Islet of Langerhans (tissue), 1 donor: ENCODE results near the gene PIK3CD.
"Not testable (repeated sequence)": the region's sequence is repeated elsewhere in the genome, so short reads cannot be mapped to it uniquely, and the experiment has no call there.

Experiments
- FAIRE-seq: peaks from one replicate; lab custom pipeline; 2011; peaks lifted over from hg19 to GRCh38; lab: Jason Lieb, UNC

The PIK3CD gene

DNA sequence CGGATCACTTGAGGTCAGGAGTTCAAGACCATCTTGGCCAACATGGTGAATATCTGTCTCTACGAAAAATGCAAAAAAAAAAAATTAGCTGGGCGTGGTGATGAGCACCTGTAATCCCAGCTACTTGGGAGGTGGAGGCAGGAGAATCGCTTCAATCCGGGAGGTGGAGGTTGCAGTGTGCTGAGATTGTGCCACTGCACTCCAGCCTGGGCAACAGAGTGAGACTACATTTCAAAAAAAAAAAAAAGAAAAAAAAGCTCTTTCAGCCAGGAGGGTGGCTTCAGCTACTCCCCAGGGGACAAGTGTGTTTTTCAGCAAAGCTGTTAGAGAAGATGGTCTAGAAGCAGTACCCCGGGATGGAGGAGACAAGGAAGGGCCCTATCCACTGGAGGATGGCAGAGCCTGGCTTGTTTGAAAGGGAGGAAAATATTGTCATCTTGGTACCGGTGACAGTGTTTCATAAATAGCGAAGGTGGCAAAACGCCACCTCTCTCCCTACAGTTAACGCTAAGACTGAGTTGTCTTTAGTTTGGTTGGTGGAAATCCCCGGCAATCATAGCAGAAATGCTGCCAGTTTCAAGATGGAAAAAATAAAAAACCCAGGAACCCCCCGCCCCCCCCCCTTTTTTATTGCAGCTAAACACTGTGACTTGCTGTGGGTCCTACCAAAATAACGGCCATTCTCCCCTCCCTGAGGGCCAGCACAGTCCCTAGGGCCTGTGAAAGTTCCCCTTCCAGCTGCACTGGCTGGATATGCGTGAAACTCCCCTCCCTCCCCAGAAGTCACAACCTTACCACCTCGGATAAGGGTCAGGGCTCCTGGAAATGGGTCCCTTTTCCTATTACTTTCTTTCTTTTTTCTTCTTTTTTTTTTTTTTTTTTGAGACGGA, 3.5 kb downstream of the PIK3CD start:
- FAIRE-seq = no peak

DNA sequence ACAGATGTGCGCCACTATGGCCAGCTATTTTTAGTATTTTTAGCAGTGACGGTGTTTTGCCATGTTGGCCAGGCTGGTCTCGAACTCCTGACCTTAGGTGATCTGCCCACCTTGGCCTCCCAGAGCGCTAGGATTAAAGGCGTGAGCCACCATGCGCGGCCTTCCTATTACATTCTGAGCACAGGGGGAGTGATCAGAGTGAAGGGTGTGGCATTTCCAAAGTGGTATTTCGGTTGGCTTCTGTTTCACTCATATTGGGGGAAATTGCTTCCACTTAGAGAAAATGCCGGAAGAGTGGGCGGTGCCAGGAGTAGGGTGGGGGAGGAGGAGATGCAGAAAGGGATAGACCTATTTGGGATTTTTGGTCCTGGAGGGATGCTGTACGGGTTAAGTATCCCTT, 4.3 kb downstream of the PIK3CD start:
- FAIRE-seq = no peak

DNA sequence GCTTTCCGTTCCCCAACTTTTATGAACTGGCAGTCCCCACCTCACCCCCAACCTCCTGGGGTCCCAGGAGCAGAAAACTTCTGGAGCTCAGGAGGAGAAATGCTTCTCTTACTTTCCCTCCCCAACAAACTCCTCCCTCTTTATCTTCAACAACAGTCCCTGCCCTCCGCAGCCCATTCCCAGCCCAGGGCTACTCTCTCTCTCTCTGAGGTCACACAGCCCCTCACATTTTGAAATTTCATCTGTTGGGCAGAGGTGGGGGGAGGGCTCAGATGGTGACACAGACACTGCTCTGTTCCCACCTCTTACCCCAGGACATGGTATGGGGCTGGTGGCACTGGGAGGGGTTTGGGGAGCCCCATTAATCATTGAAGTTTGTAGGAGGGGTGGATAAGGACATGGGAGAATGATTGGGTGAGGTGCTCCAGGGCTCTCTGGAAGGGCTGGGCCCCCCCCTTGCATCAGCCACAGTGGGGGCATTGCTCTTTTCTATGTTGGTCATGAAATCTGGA, 6.0 kb downstream of the PIK3CD start:
- no peak for FAIRE-seq

DNA sequence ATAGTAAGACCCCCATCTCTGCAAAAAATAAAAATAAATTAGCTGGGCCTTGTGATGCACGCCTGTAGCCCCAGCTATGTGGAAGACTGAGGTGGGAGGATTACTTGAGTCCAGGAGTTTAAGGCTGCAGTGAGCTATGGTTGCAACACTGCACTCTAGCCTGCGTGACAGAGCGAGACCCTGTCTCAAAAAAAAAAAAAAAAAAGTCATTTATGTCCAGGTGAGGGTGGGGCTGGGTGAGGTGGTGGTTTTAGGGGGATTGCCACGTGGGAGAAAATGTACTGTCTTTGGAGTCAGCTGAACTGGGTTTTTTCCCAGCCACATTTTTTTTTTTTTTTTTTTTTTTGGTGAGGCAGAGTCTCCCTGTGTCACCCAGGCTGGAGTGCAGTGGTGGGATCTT, 6.7 kb downstream of the PIK3CD start:
- FAIRE-seq = no peak

DNA sequence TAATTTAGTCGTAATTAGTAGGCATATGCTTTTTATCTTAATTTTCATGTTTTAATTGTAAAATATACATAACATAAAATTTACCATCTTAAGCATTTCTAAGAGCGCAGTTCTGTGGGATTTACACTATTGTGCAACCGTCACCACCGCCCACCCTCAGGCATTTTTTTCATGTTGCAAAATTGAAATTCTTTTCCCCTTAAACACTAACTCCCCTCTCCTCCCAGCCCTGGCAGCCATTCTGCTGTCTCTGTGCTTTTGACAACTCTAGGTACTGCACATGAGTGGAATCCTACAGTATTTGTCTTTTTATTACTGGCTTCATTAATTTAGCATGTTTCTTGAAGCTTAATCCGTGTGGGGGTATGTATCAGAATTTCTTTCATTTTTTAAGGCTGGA, 7.8 kb downstream of the PIK3CD start:
- FAIRE-seq = no peak

DNA sequence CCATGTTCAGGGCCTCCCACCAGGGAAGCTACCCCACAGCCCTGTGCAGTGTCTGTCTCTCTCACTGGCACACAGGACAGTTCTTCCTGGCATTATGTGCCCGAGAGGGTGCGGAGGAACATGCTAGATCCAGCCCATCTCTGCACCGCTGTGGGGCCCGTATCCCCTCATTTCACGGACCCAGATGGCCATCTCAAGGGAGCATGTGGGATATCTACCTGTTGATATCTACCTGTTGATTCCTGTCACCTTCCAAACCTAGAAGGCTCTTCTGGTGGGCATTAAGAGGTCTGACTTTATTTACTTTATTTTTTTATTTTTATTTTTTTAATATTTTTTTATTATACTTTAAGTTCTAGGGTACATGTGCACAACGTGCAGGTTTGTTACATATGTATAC, 11.7 kb downstream of the PIK3CD start:
- FAIRE-seq = no peak

DNA sequence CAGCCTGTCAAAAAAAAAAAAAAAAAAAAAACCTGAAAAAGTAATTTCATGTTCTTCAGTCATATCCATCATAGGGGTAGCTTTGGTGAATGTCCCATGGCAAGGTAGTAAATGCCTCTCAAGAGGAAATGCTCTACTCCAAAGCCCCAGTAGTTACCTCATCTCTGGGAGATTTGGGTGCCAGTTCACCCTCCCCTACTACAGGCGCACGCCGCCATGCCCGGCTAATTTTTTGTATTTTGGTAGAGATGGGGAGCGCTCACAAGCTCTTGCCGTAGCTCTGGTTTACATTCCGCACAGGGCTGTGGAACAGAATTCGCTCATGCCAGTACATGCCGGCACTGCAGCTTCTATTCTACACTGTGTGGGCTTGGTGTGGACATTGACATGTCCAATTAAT, 13.7 kb downstream of the PIK3CD start:
- FAIRE-seq = no peak

DNA sequence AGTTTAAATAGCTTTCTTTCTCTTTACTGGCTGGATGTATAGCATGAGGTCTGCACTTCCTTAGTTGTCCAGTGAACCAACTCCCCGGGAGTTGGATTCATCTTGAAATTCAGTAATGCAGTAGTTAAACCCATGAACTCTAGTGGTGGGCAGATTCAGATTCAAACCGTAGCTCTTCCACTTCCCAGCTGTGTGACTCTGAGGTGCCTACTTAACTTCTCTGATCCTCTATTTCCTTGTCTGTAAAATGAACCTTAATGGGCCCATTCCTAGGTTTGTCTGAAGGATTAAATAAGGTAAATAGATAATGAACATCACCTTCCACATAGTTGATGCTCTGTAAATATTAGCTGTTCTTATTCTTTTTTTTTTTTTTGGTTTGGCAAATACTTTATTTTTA, 16.5 kb downstream of the PIK3CD start:
- FAIRE-seq = no peak

DNA sequence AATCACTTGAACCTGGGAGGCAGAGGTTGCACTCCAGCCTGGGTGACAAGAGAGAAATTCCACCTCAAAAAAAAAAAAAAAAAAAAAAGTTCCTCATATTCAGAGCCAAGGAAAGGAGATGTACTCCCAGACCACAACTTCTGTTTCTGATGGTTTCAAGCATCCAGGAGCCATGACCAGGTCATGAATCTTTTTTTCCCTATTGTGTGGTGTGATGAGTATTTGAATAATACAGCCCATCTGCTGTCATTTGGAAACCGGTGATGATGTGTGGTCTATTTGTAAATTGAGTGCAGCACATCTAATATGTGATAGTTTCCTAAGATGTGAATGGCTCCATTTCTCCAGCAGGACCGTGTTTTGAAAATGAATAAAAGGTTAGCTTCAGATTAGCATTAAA, 18.6 kb downstream of the PIK3CD start:
- no peak for FAIRE-seq

DNA sequence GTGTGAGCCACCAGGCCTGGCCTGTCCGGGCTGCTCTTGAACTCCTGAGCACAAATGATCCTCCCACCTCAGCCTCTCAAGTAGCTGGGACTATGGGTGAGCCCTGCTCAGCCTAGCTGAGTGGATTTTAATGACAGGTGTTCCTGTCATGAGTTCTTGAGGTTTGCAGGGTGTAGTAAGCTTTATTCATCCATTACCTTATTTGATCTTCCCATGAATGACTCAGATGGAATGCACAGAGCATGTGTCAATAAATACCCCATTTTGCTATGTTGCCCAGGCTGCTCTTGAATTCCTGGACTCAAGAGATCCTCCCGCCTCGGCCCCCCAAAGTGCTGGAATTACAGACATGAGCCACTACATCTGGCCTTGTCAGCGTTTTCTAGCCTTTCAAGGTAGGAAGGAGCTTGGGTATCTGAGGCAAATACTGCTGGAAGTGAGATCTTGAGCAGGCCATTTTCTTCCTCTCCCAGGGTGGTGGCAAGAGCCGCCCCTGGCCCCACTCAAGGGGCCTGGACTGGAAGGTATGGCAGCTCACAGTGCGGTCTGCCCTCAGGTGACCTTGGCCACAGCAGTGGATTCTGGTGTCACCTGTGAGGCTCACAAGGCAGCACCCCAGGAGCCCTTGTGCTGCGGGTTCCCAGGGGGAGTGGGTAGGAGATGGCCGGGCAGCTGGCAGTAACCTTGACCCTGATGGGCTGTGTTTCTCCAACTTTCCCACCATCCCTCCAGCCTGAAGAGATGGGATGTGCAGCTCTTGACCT, 20.0 kb downstream of the PIK3CD start:
- FAIRE-seq = no peak

DNA sequence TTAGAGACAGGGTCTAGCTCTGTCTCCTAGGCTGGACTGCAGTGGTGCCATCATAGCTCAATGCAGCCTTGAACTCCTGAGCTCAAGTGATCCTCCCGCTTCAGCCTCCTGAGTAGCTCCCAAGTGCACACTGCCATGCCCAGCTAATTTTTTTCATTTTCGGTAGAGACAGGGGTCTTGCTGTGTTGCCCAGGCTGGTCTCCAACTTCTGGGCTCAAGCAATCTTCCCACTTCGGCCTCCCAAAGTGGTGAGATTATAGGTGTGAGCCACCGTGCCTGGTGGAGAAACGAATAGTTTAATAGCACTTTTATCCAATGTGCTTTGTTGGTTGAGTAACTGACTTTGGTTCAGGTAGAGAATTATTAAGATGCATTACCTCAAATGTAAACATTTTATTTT, 20.9 kb downstream of the PIK3CD start:
- FAIRE-seq = no peak

DNA sequence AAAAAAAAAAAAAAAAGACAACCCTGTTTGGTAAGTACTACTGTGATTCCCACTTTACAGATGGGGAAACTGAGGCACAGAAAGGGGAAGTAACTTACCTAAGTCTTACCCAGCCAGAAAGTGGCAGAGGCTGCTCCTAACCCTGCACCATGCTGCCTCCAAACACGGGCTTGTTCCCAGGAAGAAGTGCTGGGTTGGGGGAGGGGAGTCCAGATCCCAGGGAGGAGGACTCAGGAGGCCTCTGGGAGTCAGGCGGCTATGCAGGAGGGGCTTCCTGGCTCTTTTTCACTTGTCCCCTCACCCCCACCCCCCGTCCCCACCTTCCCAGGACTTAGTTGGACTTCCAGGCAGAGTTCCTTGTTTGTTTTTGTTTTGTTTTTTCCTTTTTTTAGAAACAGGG, 23.9 kb downstream of the PIK3CD start:
- no peak for FAIRE-seq

DNA sequence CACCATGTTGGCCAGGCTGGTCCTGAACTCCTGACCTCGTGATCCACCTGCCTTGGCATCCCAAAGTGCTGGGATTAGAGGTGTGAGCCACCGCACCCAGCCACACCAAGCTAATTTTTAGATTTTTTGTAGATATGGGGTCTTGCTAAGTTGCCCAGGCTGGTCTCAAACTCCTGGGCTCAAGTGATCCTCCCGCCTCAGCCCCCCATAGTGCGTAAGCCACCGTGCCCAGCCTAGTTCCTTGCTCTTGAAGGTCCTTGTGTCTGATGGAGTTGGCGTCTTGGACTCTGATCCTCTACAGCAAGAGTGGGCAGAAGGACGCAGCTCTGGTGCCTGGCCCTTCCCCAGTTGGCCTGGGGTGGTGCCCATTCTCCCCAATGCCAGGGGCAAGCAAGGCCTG, 24.6 kb downstream of the PIK3CD start:
- not testable (repeated sequence) for FAIRE-seq

DNA sequence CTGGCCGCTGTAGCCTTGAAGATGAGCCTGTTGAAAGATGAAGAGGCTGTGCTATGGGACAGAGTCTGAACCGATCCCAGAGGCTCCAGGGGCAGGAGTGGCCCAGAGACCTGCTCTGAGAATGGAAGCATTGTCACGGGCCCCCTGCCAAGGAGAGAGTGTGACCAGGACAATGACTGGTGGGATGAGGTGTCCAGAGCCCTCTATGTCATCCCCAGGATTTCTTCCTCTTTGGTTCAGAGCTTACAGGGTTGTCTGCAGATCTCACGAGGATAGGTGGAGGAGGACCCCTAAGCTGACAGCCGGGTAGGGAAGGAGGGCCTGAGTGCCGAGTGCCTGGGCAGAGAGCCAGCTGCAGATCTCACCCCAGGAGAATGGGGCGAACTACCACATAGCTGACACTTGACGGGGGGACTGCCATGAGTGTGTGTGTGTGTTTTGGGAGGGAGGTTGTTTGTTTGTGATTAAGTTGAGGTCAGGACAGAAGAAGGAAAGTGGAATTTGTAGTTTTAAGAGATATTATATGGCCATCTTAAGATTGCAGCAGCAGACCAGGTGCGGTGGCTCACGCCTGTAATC, 25.4 kb downstream of the PIK3CD start:
- no peak for FAIRE-seq

DNA sequence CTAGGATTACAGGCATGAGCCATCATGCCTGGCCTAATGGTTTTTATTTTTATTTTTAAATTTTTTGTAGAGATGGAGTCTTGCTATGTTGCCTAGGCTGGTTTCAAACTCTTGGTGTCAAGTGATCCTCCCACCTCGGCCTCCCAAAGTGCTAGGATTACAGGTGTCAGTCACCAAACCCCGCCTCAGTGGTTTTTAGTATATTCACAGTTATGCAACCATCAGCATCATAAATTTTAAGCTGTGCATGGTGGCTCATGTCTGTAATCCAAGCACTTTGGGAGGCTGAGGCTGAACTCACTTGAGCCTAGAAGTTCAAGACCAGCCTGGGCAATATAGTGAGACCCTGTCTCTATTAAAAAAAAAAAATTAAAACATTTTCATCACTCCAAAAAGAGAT, 28.6 kb downstream of the PIK3CD start:
- FAIRE-seq = no peak

DNA sequence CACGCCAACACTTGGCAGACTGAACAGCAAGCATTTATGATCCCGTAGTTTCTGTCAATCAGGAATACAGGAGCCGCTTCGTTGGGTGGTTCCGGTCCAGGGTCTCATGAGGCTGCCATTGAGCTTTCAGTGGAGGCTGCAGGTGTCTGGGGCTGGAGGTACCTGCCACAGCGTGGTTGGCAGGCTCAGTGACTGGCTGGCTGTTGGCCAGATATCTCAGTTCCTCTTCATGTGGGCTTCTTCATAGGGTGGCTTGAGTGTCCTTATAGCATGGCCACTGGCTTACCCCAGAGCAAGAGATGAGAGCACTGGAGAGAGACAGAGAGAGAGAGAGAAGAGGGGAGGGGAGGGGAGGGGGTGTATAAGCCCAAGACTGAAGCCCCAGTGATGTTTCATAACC, 29.3 kb downstream of the PIK3CD start:
- FAIRE-seq = no peak

DNA sequence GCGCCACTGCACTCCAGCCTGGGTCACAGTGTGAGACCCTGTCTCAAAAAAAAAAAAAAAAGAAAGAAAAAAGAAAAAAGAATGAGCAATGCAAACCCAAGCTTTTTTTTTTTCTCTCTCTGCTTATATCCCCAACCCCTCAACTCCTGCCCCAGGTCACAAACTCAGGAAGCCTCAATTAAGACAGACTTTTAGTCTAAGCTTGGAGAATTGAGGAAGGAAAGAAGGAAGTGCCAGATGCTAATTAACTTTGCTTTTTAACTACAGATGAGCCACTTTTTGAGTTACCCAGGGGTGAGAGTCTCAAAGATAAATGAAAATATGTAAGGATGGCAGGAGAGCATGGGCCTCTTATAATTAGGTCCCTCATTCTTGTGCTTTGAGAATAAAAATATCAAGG, 33.3 kb downstream of the PIK3CD start:
- no peak for FAIRE-seq

DNA sequence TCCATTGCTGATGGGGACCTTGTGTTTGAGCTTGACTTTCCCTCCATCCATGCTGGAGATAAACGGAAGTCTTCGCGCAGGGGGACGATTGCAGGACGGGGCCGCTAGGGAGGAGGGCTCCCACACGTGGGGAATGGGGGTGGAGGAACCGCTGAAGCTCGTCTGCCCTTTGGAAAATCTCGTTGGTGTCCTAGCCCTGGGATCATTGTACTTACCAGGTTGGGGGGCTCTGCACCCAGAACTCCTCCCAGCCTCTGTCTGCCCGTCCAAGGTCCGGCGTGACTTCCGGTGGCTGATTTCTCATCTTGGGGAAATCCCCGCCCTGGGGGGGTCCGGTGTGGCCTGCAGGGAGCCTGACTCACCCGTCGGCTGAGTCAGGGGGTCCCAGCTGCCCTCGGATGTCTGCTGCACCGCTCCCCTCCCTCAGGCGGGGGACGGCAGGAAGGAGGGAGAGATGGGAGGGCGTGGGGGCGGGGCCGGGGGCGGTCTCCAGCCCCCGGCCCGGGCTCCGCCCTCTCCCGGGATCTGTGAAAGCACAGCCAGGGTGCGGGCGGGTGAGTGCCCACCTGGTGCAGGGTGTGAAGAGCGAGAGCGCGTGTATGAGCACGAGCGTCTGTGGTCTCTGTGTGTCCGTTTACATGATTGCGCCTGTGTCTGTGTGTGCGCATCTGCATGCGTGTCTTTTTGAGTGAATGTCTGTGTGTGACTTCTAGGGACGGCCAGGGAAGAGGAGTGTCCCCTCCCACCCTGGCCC, 35.8 kb downstream of the PIK3CD start:
- FAIRE-seq = no peak

DNA sequence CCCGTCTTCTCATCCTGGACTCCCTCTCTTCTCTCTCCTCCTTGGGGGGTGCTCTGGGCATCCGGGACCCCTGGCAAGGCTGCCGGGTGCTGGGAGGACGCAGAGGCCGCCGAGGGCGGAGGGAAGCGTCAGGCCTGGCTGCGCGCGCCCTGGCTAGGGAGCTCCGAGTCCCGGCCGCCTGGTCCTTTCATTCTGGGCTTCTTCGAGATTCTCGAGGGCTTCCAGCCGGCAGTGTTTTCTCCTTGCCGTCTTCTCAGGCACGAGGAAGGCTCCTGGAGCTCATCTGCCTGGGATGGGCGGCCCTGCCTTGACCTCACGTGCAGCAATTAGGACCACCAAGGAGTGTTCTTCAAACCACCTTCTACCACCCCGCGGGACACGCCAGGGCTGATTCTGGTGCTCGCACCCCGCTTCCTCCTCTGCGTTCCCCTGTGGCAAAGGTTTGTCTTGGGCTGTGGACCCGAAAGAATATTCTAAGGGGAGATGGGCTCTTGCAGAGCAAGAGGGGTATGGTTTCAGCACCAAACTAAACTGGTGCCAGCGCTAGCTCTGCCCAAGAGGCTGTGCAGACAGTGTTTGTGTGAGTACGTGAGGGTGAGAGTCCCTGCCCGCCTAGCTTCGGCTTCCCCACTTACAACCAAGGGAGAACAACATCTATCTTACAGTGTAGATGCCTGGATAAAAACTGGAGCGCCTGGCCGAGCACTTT, 36.5 kb downstream of the PIK3CD start:
- no peak for FAIRE-seq

DNA sequence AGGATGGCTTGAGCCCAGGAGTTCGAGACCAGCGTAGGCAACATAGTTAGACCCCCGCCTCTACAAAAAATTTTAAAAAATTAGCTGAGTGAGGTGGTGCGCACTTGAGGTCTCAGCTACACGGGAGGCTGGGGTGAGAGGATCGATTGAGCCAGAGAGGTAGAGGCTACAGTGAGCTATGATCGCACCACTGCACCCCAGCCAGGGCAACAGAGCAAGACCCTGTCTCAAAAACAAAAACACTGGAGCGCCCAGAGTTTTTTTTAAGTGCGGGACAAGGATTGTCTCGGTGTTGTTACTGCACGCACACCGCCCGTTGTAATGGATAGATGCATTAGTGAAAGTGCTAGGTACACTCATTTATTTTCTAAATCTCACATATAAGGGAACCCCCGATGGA, 37.1 kb downstream of the PIK3CD start:
- FAIRE-seq = no peak

DNA sequence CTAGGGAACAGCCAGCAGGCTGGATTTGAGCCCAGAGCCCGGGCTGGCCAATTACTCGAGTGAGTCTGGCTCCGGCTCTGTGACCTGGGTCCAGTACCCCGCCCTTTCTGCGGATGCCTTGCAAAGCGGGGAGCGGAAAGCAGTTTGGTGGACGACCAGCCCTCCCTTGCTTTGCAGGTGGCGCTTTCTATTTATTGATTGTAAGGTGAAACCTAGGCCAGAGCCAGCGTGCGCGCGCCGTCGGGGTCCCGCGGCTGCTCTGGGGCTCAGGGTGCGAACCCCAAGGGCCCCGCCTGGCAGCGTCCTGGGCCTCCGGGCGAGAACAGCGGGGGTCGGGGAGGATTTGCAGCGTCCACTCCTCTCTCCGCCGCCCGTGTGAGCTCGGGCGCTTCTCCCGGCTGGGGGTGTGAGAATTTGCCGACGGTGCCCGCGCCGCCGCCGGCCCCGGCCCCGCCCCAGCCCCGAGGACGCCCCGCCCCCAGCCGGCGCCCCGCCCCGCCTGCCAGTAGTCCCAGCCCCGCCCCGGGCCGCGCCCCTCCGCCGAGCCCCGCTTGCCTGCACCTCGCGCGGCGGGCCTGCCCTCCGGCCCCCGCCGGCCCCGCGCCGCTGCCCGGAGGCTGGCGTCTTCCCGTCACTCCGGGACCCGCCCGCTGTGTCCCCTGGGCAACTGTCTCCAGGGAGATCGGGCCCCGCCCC, 37.6 kb downstream of the PIK3CD start:
- FAIRE-seq = no peak
